GM21723 (cell line): ENCODE results near the gene ZFP3.
A peak's percentile ranks its signal among the peaks of the same experiment; 100 is the strongest.
"Not testable (repeated sequence)": the region's sequence is repeated elsewhere in the genome, so short reads cannot be mapped to it uniquely, and the experiment has no call there.

Source experiments
- ATAC-seq: cut with Tn5 transposase; IDR thresholded peaks from one replicate; pipeline ENCODE4 v1.9.1; 2021; ENCODE audit warnings: mild to moderate bottlenecking, moderate library complexity; ENCODE audit not compliant: unreplicated experiment

ZFP3 gene

DNA sequence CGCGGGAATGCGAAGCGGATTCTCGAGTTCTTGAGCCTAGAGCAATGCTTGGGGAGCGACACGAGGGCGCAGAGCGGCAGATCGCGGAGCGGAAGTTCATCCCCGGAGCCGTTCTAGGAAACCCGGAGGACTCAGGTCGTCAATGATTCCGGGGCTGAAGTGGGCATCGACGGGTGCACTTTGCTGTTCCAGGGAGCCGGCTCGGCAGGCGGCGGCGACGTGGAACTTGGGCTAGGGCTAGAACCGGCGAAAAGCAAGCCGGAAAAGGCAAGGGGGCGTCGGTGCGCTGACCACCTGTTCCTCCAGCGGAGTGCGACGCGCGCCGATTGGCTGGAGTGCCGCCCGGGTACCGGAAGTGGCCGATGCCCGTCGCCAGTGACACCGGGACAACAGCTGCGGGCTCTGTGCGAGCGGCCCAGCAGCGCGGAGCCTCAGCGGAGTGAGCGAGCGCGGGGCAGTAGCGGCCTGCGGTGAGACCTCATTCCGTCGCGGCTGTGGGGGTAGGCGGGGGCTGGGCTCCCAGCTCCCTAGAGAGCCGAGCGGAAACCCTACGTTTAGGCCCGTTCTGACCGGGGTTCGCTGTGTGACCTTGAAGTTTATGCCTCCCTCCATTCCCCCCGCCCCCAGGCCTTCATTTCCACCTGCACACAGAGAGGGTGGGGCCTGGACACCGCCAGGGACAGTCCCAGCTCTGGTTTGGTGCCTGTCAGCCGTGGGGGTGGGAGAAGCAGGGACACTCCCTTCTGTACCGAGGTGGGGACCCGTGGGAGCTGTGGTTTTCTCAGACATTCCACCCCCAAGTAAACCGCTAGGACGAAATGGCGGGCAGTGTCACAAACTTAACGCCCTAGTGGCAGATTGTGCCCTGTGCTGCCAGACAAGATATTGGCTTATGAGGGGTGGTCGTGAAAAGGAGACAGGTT is at the start of gene ZFP3:
Gene ZFP3 (plus strand): TSS at position 362 of the 923 bp plus-strand sequence. CDS start 13,038 bp downstream, outside the sequence.
- ATAC-seq: peak; percentile 79

DNA sequence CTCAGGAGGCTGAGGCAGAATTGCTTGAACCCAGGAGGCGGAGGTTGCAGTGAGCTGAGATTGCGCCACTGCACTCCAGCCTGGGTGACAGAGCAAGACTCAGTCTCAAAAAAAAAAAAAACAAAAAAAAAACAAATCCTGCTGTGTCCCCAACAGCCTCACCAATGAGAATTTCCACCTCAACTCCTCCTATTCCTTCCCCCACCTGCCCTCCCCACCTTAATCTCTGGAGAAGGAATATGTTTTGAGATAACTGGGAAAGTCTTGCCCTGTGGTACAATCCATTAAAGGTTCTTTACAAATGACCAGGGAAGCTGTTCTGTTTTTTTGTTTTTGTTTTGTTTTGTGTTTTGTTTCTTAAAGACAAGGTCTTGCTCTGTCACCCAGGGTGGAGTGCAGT is 48.1 kb upstream of the ZFP3 start:
- ATAC-seq: not testable (repeated sequence)

DNA sequence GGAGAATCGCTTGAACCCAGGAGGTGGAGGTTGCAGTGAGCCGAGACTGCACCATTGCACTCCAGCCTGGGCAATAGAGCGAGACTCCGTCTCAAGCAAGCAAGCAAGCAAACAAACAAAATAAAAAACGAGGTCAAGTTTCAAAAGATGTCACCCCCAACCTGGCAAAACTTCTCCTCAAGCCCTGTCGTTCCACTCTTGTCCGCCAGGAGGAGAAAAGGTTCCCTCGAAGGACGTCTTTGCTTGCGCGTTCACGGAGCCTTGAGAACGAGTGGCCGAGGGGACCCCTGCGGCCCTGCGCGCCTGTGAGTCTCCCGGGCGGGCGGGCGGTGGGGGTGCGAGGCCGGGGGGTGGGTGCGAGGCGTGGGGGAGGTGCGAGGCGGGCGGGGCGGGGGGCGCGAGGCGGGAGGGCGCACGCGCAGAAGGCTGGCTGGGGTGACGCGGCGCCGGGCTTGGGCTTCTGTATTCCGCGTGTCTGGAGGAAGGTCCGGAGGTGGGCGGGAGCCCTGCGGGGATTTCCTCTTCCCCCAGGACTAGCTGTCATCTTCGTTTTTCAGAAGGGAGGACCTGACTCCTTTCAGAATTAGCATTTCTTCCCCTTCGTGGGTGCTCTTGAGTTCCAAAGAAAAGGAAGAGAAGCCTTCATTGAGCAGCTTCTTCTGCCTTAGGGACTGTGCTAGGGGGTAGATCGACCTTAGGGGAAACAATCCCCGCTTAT is 46.7 kb upstream of the ZFP3 start:
- peak; percentile 69 for ATAC-seq

DNA sequence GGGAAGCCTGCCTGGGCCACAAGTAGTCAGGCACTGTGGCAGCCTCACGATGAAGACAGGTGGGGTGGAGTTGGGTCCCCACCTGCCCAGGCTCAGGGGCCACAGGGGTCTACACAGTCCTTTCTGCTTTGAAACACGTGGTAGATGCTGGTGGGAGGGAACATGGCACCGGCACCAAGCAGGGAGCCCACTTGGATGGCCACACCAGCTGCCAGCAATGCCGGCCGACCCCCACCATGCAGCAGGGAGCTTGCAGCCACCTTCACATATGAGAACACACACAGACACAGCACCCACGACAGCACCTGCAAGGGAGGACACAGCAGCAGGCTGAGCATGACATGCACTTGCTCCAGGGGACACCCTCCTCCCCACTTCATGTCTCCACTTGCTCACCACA is 45.4 kb upstream of the ZFP3 start:
- no peak for ATAC-seq

DNA sequence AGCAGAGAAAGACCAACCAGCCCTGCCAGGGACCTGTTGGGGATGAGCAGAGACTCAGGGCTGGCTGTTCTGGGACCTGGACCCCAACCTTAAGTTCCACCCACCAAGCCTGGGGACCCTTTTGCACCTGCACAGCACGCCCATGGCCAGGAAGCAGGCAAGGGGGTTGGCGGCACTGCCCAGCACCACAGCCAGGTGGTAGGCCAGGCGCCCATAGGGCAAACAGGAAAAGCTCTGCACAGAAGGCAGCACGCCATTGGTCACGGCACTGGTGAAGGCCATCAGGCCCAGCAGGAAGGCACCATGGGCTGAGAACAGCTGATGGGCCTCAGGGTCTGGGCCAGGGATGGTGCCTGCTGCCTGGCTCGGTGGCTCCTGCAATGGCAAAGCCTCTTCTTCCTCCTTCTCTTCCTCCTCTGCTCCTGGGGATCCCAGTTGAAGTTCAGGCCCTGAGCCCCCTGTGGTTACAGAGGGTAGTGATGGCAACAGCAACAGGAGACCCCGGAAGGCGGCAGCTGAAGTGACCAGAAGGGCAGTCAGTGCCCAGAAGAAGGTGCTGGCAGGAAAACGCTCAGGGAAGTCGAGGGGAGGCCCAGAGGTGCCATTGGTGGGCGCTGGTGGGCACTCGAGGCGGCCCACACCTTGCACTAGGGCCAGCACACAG is 44.8 kb upstream of the ZFP3 start:
- no peak for ATAC-seq

DNA sequence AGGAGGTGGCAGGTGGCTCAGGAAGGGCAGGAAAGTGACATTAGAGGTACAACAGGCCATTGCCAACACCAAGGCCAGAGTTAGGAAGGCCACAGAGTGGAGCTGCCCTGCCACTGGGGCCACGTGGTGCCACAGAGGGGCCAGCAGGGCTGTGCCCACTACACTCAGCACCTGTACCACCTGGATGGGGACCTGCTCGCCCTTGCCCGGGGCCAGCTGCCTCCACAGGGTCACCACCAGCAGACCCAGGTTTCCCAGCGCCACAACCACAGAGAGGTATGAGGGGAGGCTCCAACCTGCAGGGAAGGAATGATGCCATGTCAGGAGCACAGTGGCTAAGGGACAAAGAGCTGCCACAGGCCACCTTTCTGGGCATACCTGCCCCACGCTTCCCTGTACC is 44.2 kb upstream of the ZFP3 start:
- no peak for ATAC-seq

DNA sequence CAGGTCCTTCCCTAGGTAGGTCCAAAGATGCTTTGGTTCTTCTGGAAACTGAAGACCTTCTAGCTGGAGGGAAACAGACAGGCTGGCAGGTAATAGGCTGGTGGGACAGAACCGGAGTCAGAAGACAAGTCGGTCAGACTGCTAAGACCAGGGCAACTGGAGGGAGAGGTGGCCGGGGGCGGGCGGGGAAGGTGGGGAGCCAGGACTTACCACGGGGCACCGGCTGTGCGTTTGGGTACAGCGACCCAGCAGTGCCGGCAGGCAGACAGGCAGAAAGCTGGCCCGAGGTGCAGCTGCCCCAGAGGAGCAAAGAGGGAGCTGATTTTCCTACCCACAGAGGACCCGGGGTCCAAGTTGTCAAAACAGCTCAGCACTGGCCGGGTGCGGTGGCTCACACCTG is 43.6 kb upstream of the ZFP3 start:
- ATAC-seq: no peak

DNA sequence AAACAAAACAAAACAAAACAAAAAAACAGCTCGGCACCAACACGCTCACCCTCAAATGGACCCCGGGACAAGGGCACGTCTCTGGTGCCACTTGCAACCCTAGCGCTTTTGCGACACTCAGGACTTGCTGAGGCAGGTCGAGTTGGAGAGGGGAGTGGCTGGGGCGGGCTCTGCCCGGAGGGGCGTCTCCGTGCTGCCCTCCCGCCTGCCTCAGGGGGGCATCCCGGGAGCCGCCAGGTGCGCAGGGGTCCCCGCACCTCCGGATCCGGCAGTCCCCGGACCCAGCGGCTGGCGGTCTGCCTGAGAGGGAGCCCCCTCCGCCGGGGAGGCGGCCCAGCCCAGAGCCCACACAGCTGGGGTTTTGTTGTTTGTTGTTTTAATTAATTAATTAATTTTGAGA is 43.0 kb upstream of the ZFP3 start, which contains the start of gene SLC52A1:
Gene SLC52A1 (minus strand): TSS at position 112 of the 400 bp plus-strand sequence. CDS start 820 bp downstream, outside the sequence.
- ATAC-seq: no peak

DNA sequence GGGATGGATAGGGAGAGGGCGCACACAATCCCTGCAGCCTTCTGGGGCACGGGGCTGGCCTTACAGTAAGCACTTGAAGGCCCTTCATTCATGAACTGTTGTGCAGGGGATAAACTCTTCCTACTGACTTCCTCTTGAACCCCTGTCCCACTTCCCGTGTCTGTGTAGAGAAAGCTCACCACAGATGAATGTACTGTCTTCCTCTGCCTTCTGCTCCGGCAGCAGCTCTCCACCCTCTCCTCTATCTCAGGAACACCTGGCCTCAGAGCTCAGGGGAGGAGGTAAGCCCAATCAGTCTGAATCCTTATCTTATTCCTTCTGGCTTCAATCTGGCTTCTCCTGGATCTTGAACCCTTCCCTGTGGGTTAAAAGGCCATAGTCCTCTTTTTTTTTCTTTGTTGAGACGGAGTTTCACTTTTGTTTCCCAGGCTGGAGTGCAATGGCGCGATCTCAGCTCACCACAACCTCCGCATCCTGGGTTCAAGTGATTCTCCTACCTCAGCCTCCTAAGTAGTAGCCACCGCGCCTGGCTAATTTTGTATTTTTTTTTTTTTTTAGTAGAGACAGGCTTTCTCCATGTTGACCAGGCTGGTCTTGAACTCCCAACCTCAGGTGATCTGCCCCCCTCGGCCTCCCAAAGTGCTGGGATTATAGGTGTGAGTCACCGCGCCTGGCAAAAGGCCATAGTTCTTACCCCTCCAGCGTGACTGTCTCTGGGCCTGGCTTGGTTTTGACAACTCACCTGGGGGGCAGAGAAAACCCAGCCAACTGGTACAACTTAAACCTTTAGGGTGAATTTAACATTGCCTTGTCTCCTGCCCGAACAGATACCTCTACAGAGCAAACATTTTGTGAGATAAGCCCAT is 35.9 kb upstream of the ZFP3 start:
- ATAC-seq: no peak

DNA sequence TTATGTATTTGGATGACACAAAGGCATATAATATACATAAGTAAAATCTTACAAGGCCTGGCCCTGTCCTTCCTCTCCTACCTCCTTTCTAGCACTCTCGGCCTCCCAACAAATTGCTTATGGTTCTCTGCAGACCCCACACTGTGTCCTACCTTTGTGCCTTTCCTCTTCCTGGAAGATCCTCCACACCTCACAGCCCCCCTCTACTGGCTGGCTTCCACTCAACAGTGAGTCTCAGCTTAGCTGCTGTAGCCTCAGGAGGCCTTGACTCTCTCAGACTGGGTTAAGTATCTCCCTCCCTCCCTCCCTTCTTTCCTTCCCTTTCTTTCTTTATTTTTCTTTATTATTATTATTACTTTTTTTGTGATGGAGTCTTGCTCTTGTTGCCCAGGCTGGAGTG is 34.7 kb upstream of the ZFP3 start:
- ATAC-seq: no peak

DNA sequence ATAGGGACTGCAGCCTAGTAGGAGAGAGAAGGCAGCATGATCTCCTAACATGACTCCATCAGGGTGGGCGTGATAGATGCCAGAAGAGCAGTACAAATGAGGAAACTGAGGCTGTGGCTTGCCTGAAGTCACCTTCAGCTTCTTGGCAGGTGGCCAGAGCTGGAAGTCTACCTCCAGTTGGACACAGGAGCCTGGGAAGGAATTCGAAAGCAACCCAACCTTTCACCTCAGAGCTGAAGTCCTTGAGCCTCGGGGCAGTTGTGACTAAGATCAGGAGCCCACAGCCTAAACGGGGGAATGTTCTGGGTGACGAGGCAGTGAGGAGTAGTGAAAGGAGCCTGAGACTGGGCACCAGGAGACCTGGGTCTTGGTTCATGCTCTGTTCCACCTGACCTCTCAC is 33.6 kb upstream of the ZFP3 start:
- no peak for ATAC-seq

DNA sequence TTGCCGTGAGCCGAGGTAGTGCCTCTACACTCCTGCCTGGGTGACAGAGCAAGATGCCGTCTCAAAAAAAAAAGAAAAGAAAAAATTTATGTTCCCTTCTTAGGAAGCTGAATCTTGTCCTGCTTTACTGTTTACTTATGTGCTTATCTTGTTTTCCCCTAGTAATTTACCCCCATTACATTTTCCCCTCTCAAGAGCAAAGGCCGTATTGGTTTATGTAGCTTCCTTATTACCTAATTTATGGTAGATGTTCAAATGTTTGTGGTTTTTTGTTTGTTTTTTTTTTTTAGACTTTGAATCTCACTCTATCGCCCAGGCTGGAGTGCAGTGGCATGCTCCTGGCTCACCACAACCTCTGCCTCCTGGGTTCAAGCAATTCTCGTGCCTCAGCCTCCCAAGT is 32.8 kb upstream of the ZFP3 start:
- ATAC-seq: no peak

DNA sequence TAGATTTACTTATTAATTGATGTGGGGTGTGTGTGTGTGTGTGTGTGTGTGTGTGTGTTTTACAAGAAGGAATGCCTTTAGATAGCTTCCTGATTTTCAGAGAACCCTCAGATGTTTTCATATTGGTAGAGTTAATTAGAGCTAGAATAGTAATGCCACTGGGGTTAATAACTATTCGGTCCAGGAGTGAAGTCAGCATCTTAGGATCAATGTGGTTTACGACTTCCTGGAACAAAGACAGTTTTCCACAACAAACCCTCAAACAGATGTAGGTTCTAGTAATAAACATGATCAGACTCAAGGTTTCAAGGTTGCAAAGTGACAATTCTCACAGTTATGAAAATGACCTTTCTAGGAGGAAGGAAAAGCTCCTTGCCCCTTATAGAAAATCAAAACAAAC is 30.8 kb upstream of the ZFP3 start:
- no peak for ATAC-seq

DNA sequence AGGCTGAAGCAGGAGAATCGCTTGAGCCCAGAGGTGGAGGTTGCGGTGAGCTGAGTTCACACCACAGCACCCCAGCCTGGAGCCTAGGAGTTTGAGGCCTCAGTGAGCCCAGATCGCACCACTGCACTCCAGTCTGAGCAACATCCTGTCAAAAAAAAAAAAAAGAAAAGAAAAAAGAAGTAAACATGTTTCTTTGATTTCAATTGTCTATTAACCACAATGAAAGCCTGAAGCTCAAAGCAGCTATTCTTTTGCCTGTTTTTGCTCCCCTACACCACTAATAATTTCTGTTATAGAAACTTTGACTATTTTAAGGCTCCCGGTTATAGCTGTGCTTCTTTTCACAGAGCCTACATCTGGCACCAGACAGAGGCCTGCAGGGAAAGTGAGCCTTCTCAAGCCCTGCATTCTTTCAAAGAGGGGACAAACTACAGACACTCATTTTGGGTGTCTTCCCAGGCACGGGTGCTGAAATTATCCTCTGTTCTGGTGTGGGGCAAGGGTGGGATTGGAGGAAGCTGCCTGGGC is 28.9 kb upstream of the ZFP3 start:
- no peak for ATAC-seq

DNA sequence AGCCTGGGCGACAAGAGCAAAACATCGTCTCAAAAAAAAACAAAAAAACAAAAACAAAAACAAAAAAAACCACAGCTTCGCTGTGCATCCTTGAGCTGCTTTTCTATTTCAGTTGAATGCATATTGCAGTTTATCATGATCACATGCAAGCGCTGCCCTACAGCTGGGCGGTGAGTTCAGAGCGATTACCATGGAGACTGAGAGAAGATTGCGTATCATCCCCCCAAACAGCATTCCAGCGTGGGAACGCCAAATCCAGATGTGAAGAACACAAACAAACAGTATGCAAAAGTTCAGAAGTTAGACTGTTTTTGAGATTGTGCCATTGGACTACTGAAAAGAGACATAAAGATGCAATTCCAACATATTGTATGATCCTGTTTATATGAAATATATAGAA is 28.0 kb upstream of the ZFP3 start:
- no peak for ATAC-seq

DNA sequence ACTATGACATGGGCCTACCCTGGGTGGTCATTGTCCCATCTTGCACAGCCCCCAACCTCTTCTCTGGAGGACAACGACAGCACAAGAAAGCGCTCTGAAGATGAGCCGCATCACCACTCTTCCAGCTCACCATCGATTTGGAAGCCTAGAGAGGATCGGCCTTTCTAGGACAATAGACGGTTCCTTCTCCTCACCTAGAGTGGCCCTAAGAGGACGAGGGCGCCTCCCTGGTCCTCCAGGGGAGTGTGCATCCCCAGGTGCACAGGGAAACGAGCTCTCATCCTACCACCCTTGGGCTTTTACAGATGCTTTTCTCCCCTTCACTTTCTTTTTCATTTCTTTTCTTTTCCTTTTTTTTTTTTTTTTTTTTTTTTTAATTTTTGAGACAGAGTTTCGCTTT is 22.7 kb upstream of the ZFP3 start:
- ATAC-seq: no peak

DNA sequence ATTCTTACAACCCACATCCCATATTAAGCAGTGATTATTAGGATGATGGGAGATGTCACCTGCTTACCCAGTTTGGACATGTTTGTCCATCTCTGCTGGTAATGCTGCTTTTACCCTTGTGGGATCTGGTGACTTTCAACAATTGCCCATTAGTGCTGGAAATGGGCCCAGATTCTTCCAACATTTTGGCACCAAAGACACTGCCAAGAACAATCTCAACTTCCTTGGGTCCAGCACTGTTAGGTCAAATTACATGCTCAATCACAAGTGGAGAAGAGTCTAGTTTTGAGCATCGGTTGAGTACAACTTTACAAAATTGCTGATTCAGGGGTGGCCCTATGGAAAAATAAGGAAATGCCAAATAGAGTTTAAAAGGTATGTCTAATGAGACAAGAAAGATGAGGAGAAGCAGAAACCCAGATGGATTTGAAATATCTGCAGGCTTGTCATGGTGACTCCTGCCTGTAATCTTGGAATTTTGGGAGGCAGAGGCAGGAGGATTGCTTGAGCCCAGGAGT is 13.0 kb upstream of the ZFP3 start:
- no peak for ATAC-seq

DNA sequence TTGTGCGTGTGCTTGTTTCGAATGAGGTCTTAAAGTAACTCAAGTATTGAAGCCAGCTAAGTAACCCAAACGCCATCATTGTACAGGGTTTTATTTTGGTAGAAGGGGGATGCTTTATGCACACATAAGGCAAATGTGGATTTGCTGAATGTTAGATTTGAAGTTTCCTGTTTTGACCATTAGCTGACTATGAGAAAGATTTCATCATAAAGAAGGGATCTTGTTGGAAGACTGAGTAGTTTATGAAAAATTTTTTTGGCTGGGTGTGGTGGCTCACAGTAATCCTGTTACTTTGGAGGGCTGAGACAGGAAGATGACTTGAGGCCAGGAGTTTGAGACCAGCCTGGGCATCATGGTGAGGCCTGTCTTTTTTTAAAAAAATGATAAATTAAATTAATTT is 10.0 kb upstream of the ZFP3 start:
- ATAC-seq: no peak

DNA sequence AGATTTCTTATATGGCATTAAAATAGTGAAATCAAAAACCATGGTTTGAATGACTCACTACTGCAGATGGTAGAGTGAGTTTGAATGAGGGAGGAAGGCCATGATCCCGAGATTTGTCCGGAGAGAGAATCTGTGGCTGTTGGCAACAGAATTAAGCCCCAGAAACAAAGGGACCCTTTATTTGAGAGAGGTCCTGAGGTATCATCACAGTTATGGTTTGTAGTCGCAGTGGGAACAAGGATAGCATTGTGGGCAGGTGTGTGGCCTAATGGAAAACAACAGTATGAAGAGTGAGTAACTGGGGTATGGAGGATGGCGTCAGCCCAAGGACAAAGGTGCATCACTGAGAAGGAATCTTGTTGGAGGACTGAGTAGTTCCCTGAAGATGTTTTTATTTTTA is 8.5 kb upstream of the ZFP3 start:
- no peak for ATAC-seq

DNA sequence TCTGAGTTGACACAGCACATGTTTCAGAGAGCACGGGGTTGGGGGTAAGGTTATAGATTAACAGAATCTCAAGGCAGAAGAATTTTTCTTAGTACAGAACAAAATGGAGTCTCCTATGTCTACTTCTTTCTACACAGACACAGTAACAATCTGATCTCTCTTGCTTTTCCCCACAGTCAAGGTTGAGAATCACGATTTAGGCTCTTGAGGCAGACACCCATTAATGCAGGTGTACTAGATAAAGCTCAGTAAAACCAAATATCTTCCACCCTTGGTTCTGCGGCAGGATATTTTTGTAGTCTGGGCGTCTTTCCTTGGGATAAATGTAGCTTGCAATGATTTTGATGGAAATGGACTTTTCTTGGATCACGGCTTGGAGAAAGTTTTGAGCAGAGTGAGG is 2.8 kb upstream of the ZFP3 start:
- not testable (repeated sequence) for ATAC-seq
